Activated CD4-positive, alpha-beta T cell treated with anti-CD3 and anti-CD28 coated beads, Interleukin-2, amount 50 U/mL, for 4 hours (primary cell): ENCODE data around the gene COG5.
"Not testable (repeated sequence)": the region's sequence is repeated elsewhere in the genome, so short reads cannot be mapped to it uniquely, and the experiment has no call there.

Experiments used
- DNase-seq, 2 experiments: peaks; one replicate each; pipeline ENCODE4 v3.0.0-alpha.2; 2020

Gene COG5

GRCh38 chr7:107258737-107259136 lies 305.0 kb downstream of the COG5 start:
- no peak for DNase-seq

- DNase-seq = no peak
Observed at GRCh38 chr7:107255602-107256001, 308.1 kb downstream of the COG5 start.

GRCh38 chr7:107254398-107254985 lies 309.2 kb downstream of the COG5 start:
- no peak for DNase-seq

GRCh38 chr7:107253599-107253998 lies 310.1 kb downstream of the COG5 start:
- DNase-seq = no peak

- no peak for DNase-seq
Observed at GRCh38 chr7:107251963-107252362, 311.8 kb downstream of the COG5 start.

- DNase-seq = no peak
Observed at GRCh38 chr7:107248551-107249316, 315.0 kb downstream of the COG5 start.

GRCh38 chr7:107246836-107247235 lies 316.9 kb downstream of the COG5 start:
- not testable (repeated sequence) for DNase-seq

- no peak for DNase-seq
Observed at GRCh38 chr7:107244613-107245012, 319.1 kb downstream of the COG5 start.

GRCh38 chr7:107242267-107242666 lies 321.5 kb downstream of the COG5 start:
- no peak for DNase-seq

GRCh38 chr7:107237451-107237850 lies 326.3 kb downstream of the COG5 start:
- no peak for DNase-seq

GRCh38 chr7:107236862-107237261 lies 326.9 kb downstream of the COG5 start:
- DNase-seq = no peak

- DNase-seq = no peak
Observed at GRCh38 chr7:107234436-107234835, 329.3 kb downstream of the COG5 start.

GRCh38 chr7:107233981-107234380 lies 329.7 kb downstream of the COG5 start:
- DNase-seq = no peak

- no peak for DNase-seq
Observed at GRCh38 chr7:107233174-107233573, 330.5 kb downstream of the COG5 start.

GRCh38 chr7:107232568-107233090 lies 331.1 kb downstream of the COG5 start:
- DNase-seq = no peak

- no peak for DNase-seq
Observed at GRCh38 chr7:107230334-107230733, 333.4 kb downstream of the COG5 start.

- DNase-seq = no peak
Observed at GRCh38 chr7:107228291-107228690, 335.4 kb downstream of the COG5 start.

GRCh38 chr7:107224374-107225223 lies 339.1 kb downstream of the COG5 start:
- DNase-seq = no peak

GRCh38 chr7:107220806-107221205 lies 342.9 kb downstream of the COG5 start:
- DNase-seq = not testable (repeated sequence)

- no peak for DNase-seq
Observed at GRCh38 chr7:107220356-107220755, 343.4 kb downstream of the COG5 start.

- no peak for DNase-seq
Observed at GRCh38 chr7:107219563-107220244, 344.0 kb downstream of the COG5 start.

- DNase-seq = no peak
Observed at GRCh38 chr7:107213945-107214344, 349.8 kb downstream of the COG5 start.
